Sigmoid colon (tissue), 4 donors: Measurements from ENCODE around the gene OR6T1.

ENCODE experiments used
- POLR2A ChIP-seq, 2 donors: fragments of 450-650 bp; IDR thresholded peaks; one replicate each; pipeline ENCODE4 v1.6.1; 2016; ENCODE audit warnings: antibody characterized with exemption in 2 of 2, mild to moderate bottlenecking in 2 of 2, moderate library complexity in 2 of 2
- POLR2AphosphoS5 ChIP-seq, 4 donors: sonication (generic); formaldehyde crosslinking; IDR thresholded peaks; one replicate each; pipeline ENCODE4 v1.6.1; 2017; ENCODE audit warnings: antibody characterized with exemption in 4 of 4
- TF ChIP-seq, protein P1 (sequence below), 4 experiments: fragments of 450-650 bp in 3 of 4; fragments of 200-600 bp in 1 of 4; IDR thresholded peaks; one replicate each; pipeline ENCODE4 v1.5.1; 2016 to 2019; ENCODE audit warnings: antibody characterized with exemption in 4 of 4, mild to moderate bottlenecking in 3 of 4, moderate library complexity in 2 of 4

GRCh38 chr11:123973816-123974215 is 30.2 kb upstream of the OR6T1 start:
- TF ChIP-seq, protein P1, sequence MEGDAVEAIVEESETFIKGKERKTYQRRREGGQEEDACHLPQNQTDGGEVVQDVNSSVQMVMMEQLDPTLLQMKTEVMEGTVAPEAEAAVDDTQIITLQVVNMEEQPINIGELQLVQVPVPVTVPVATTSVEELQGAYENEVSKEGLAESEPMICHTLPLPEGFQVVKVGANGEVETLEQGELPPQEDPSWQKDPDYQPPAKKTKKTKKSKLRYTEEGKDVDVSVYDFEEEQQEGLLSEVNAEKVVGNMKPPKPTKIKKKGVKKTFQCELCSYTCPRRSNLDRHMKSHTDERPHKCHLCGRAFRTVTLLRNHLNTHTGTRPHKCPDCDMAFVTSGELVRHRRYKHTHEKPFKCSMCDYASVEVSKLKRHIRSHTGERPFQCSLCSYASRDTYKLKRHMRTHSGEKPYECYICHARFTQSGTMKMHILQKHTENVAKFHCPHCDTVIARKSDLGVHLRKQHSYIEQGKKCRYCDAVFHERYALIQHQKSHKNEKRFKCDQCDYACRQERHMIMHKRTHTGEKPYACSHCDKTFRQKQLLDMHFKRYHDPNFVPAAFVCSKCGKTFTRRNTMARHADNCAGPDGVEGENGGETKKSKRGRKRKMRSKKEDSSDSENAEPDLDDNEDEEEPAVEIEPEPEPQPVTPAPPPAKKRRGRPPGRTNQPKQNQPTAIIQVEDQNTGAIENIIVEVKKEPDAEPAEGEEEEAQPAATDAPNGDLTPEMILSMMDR (IDR thresholded peaks at IDR 0.05), result no peak
- no peak for TF ChIP-seq POLR2A (IDR thresholded peaks at IDR 0.05)
- no peak for TF ChIP-seq POLR2AphosphoS5 (IDR thresholded peaks at IDR 0.05)
